ENCODE data around the gene PVR.
"Not testable (repeated sequence)": the region's sequence is repeated elsewhere in the genome, so short reads cannot be mapped to it uniquely, and the experiment has no call there.

PVR gene

GRCh38 chr19:44662691-44663385, 19.1 kb downstream of the PVR start:
- TF ChIP-seq CTCF (IDR thresholded peaks at IDR 0.05; ENCODE audit: control insufficient read depth, extremely low read depth, insufficient read depth) = no peak
- no peak overlapping the region for H3K4me3 ChIP-seq (ENCODE audit: low read depth, low read length)
- no peak for DNase-seq (ENCODE audit: low read depth)

- TF ChIP-seq CTCF (IDR thresholded peaks at IDR 0.05; ENCODE audit: control insufficient read depth, extremely low read depth, insufficient read depth) = no peak
- no peak for DNase-seq (ENCODE audit: low read depth)
- H3K4me3 ChIP-seq (ENCODE audit: low read depth, low read length) = no peak overlapping the region
These were observed 20.3 kb downstream of the PVR start for GRCh38 chr19:44663996-44664395.

- no peak overlapping the region for H3K4me3 ChIP-seq (ENCODE audit: low read depth, low read length)
- DNase-seq (ENCODE audit: low read depth) = no peak
- no peak for TF ChIP-seq CTCF (IDR thresholded peaks at IDR 0.05; ENCODE audit: control insufficient read depth, extremely low read depth, insufficient read depth)
These were observed 21.3 kb downstream of the PVR start for GRCh38 chr19:44664976-44665375.

GRCh38 chr19:44666852-44667556, 23.3 kb downstream of the PVR start:
- DNase-seq (ENCODE audit: low read depth) = no peak
- TF ChIP-seq CTCF (IDR thresholded peaks at IDR 0.05; ENCODE audit: control insufficient read depth, extremely low read depth, insufficient read depth) = no peak

GRCh38 chr19:44668985-44669764, 25.5 kb downstream of the PVR start:
- no peak for DNase-seq (ENCODE audit: low read depth)
- H3K4me3 ChIP-seq (ENCODE audit: low read depth, low read length) = no peak overlapping the region
- TF ChIP-seq CTCF (IDR thresholded peaks at IDR 0.05; ENCODE audit: control insufficient read depth, extremely low read depth, insufficient read depth) = no peak

More at GRCh38 chr19:44666852-44667556, 23.3 kb downstream of the PVR start:
- no peak overlapping the region for H3K4me3 ChIP-seq (ENCODE audit: low read depth, low read length)

GRCh38 chr19:44670027-44670426, 26.3 kb downstream of the PVR start:
- not testable (repeated sequence) for H3K4me3 ChIP-seq (ENCODE audit: low read depth, low read length); DNase-seq (ENCODE audit: low read depth)

- H3K4me3 ChIP-seq (ENCODE audit: low read depth, low read length) = no peak within 1 kb of the TSS
- TF ChIP-seq CTCF (IDR thresholded peaks at IDR 0.05; ENCODE audit: control insufficient read depth, extremely low read depth, insufficient read depth) = no peak
- DNase-seq (ENCODE audit: low read depth) = no peak
These were observed 27.7 kb downstream of the PVR start, which contains the start of gene CEACAM19 for GRCh38 chr19:44671400-44671799. Gene CEACAM19 (plus strand): TSS chr19:44671482. CDS start chr19:44671932, 450 bp downstream.
